ENCODE data around the gene PTPRT. TPM values are rescaled to one million over a fixed set of nuclear protein-coding genes. Genes with fewer than 3 reads are reported as not detected.

The PTPRT gene
- polyA plus RNA-seq, 1 of the 3 experiments (the other 2 are of a cell fraction): not detected

DNA sequence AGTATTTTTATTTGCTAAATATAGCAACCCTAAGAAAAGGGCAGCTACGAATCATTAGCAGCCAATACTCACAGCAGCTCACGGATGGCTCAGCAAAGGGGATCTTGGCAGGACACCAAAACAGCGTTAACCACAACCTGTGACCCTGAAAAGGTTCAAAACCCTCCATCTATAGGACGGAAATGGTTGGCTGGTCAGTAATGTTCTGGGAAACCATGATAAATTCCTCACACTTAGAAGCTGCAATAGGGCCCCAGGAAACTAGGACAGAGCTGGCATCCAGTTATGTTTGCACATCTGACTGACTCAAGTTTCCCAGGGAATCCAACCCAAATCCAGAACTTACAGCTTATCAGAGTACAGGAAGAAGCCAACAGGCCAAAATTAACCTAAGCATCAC lies 30.9 kb upstream of the PTPRT start:
- H3K27ac ChIP-seq (ENCODE audit: low read depth in 2 of 2, low read length in 1 of 2): no peak overlapping the region
- no peaks in the 10 kb centered on the region for H3K27me3 ChIP-seq (ENCODE audit: insufficient read depth)
- no peak overlapping the region for H3K9ac ChIP-seq
- no peaks in the 10 kb centered on the region for H4K20me1 ChIP-seq (ENCODE audit: insufficient read depth)
- TF ChIP-seq RFX5 (IDR thresholded peaks at IDR 0.05; ENCODE audit: low read length): no peak
- DNase-seq: no peak
- H3K4me2 ChIP-seq: no peak overlapping the region
- no peaks in the 10 kb centered on the region for H3K9me2 ChIP-seq
- no peak overlapping the region for H2AFZ ChIP-seq (ENCODE audit: low read depth)
- H3K79me2 ChIP-seq (ENCODE audit: insufficient read depth): no peaks in the 10 kb centered on the region
- no peak overlapping the region for H3K4me3 ChIP-seq (ENCODE audit: low read depth in 2 of 2, low read length in 1 of 2)
- no peaks in the 10 kb centered on the region for H3K9me3 ChIP-seq
- ChIA-PET POLR2A (no interaction called here), CTCF (interaction anchor here (0.9 kb wide), 1 partner anchor 29 kb away, joined by 3 read pairs; no protein-coding TSS in a partner anchor)
- no peaks in the 10 kb centered on the region for H3K36me3 ChIP-seq (replicated peaks in 1 of 2; ENCODE audit: control insufficient read depth in 1 of 2, insufficient read depth in 2 of 2, low read length in 1 of 2)
- H3K4me1 ChIP-seq (ENCODE audit: control insufficient read depth in 1 of 2, insufficient read depth in 2 of 2, low read depth in 1 of 2, low read length in 1 of 2): no peaks in the 10 kb centered on the region
- H3F3A ChIP-seq (replicated peaks; ENCODE audit: insufficient read depth): no peaks in the 10 kb centered on the region
- 9% methylated on average over 4 of the region's 4 CpGs for WGBS (ENCODE audit: low lambda C conversion rate)

DNA sequence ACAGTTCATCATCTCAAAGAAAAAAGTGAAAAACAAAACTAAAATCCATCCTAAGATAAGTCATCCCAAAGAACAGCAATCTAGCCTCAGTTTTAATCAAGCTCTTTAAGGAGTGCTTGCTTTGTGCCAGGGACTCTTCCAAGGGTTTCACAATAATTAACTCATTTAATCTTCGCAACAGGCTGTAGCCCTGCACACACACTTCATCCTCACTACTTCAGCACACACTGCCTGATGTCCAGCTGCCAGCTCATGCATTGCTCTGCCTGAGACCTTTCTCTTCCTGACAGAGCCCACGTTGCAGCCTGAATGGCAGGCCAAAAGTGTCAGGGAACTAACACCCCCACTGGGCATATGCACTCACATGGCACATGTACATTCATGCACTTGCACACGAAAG lies 21.2 kb upstream of the PTPRT start:
- TF ChIP-seq TAF1 (IDR thresholded peaks at IDR 0.05; ENCODE audit: borderline replicate concordance, low read depth, low read length) (no peak), MXI1 (IDR thresholded peaks at IDR 0.05; ENCODE audit: low read depth, low read length) (no peak), SMC3 (IDR thresholded peaks at IDR 0.05; ENCODE audit: low read depth, low read length) (no peak), NRF1 (IDR thresholded peaks at IDR 0.05; ENCODE audit: low read depth, low read length) (no peak), RFX5 (IDR thresholded peaks at IDR 0.05; ENCODE audit: low read length) (no peak), ELF1 (IDR thresholded peaks at IDR 0.05) (no peak)
- TF ChIP-seq, protein P1, sequence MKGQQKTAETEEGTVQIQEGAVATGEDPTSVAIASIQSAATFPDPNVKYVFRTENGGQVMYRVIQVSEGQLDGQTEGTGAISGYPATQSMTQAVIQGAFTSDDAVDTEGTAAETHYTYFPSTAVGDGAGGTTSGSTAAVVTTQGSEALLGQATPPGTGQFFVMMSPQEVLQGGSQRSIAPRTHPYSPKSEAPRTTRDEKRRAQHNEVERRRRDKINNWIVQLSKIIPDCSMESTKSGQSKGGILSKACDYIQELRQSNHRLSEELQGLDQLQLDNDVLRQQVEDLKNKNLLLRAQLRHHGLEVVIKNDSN (IDR thresholded peaks at IDR 0.05; ENCODE audit: borderline replicate concordance, low read depth): no peak
- DNase-seq: no peak
- no peak overlapping the region for H3K4me3 ChIP-seq (ENCODE audit: low read depth in 2 of 2, low read length in 1 of 2)

DNA sequence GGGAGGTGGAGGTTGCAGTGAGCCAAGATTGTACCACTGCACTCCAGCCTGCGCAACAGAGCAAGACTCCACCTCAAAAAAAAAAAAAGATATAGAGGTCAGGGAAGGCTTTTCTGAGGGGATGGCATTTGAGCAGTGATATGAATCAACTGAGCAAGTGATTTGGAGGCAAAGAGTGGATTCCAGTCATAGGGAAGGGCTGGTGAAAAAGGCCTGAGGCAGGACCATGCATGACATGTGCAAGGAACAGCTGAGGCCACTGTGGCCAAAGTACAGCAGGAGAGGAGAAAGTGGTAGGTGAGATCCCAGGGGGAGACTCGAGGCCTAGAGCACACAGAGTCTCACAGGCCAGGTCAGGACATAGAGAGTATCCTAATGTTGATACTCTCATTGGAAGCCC lies 20.1 kb upstream of the PTPRT start:
- 28% methylated on average over 2 of the region's 2 CpGs for WGBS (ENCODE audit: low lambda C conversion rate)
- CTCF ChIA-PET: interaction anchor here (1.2 to 1.6 kb wide), 2 partner anchors 9 to 18 kb away, joined by 3 to 7 read pairs; no protein-coding TSS in a partner anchor
- H3K27me3 ChIP-seq (ENCODE audit: insufficient read depth): no peaks in the 10 kb centered on the region

More for the DNA sequence above, 21.2 kb upstream of the PTPRT start:
- no peak overlapping the region for H3K27ac ChIP-seq (ENCODE audit: low read depth in 2 of 2, low read length in 1 of 2)
- H3K79me2 ChIP-seq (ENCODE audit: insufficient read depth): no peaks in the 10 kb centered on the region
- no peaks in the 10 kb centered on the region for H3K27me3 ChIP-seq (ENCODE audit: insufficient read depth)
- H3F3A ChIP-seq (replicated peaks; ENCODE audit: insufficient read depth): no peaks in the 10 kb centered on the region
- 6% methylated on average over 3 of the region's 3 CpGs for WGBS (ENCODE audit: low lambda C conversion rate)
- no peak overlapping the region for H2AFZ ChIP-seq (ENCODE audit: low read depth)
- no peak overlapping the region for H3K9ac ChIP-seq
- POLR2A ChIA-PET: no interaction called here
- H3K9me3 ChIP-seq: no peaks in the 10 kb centered on the region
- CTCF ChIA-PET: interaction anchor here (1.2 to 1.4 kb wide), 2 partner anchors 10 to 1472 kb away, joined by 3 read pairs; no protein-coding TSS in a partner anchor
- no peaks in the 10 kb centered on the region for H3K4me1 ChIP-seq (ENCODE audit: control insufficient read depth in 1 of 2, insufficient read depth in 2 of 2, low read depth in 1 of 2, low read length in 1 of 2)
- H3K4me2 ChIP-seq: no peak overlapping the region
- H3K36me3 ChIP-seq (replicated peaks in 1 of 2; ENCODE audit: control insufficient read depth in 1 of 2, insufficient read depth in 2 of 2, low read length in 1 of 2): no peaks in the 10 kb centered on the region
- no peaks in the 10 kb centered on the region for H3K9me2 ChIP-seq
- H4K20me1 ChIP-seq (ENCODE audit: insufficient read depth): no peaks in the 10 kb centered on the region

More for the DNA sequence above, 20.1 kb upstream of the PTPRT start:
- Histone ChIP-seq H4K20me1 (ENCODE audit: insufficient read depth) (no peaks in the 10 kb centered on the region), H2AFZ (ENCODE audit: low read depth) (no peak overlapping the region), H3K4me3 (ENCODE audit: low read depth in 2 of 2, low read length in 1 of 2) (no peak overlapping the region), H3K4me1 (ENCODE audit: control insufficient read depth in 1 of 2, insufficient read depth in 2 of 2, low read depth in 1 of 2, low read length in 1 of 2) (no peaks in the 10 kb centered on the region), H3K36me3 (replicated peaks in 1 of 2; ENCODE audit: control insufficient read depth in 1 of 2, insufficient read depth in 2 of 2, low read length in 1 of 2) (no peaks in the 10 kb centered on the region), H3K9ac (no peak overlapping the region), H3K9me3 (no peaks in the 10 kb centered on the region), H3K27ac (ENCODE audit: low read depth in 2 of 2, low read length in 1 of 2) (no peak overlapping the region), H3K9me2 (no peaks in the 10 kb centered on the region), H3K4me2 (no peak overlapping the region), H3F3A (replicated peaks; ENCODE audit: insufficient read depth) (no peaks in the 10 kb centered on the region), H3K79me2 (ENCODE audit: insufficient read depth) (no peaks in the 10 kb centered on the region)
- TF ChIP-seq, protein P2, sequence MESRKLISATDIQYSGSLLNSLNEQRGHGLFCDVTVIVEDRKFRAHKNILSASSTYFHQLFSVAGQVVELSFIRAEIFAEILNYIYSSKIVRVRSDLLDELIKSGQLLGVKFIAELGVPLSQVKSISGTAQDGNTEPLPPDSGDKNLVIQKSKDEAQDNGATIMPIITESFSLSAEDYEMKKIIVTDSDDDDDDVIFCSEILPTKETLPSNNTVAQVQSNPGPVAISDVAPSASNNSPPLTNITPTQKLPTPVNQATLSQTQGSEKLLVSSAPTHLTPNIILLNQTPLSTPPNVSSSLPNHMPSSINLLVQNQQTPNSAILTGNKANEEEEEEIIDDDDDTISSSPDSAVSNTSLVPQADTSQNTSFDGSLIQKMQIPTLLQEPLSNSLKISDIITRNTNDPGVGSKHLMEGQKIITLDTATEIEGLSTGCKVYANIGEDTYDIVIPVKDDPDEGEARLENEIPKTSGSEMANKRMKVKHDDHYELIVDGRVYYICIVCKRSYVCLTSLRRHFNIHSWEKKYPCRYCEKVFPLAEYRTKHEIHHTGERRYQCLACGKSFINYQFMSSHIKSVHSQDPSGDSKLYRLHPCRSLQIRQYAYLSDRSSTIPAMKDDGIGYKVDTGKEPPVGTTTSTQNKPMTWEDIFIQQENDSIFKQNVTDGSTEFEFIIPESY (IDR thresholded peaks at IDR 0.05; ENCODE audit: borderline replicate concordance, low read depth): no peak
- TF ChIP-seq RFX5 (IDR thresholded peaks at IDR 0.05; ENCODE audit: low read length): no peak
- no peak for TF ChIP-seq NRF1 (IDR thresholded peaks at IDR 0.05; ENCODE audit: low read depth, low read length)
- no peak for TF ChIP-seq GABPA (IDR thresholded peaks at IDR 0.05; ENCODE audit: low read depth)
- no peak for TF ChIP-seq RAD21 (IDR thresholded peaks at IDR 0.05; ENCODE audit: low read length)
- no peak for DNase-seq
- POLR2A ChIA-PET: no interaction called here

Measured in SK-N-SH (cell line).